GM11168 (cell line): ENCODE results near the gene TMEM256.

Experiments used
- in situ Hi-C: fragments of 300-500 bp; cut with MboI; formaldehyde crosslinking; loops from one replicate; pipeline ENCODE4 v1.12.0; 2022; ENCODE audit warnings: low sequenced_read_pairs; ENCODE audit not compliant: unreplicated experiment

TMEM256 gene

DNA sequence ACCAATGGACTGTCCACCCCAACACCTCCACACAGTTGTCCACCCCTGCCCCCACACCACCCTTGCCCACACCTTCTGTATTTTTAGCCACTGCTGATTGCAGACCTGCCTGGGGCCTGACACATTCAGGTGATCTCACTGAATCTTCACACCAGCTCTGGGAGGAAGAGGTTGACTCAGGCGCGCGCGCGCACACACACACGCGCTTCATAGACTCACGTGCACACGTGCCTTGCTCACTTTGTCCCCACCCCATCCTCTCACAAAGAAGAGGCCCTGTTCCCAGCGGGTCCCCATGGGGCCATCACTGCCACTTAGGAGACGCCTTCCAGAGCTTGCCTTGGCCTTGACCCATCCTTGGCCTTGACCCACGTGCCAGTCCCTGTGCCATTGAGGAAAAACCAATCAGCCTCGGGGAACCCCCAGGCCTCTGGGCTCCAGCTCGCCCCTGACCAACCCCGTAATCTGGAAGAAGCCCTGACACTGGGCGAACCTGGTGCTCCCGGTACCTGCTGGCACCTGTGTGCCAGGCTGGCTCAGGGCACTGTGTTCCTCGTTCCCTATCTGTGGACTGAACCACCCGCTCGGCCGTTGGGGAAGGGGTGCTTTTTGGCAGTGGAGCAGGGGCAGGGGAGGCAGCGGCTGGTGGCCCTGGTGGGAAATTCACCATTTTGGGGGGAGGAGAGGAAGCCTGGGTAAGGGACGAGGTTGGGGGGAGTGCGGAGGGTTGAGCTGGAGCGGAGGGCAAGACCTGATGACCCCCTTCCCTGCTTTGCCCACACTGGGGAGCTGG is 6.9 kb upstream of the TMEM256 start:
- in situ Hi-C loops = no loop called here

DNA sequence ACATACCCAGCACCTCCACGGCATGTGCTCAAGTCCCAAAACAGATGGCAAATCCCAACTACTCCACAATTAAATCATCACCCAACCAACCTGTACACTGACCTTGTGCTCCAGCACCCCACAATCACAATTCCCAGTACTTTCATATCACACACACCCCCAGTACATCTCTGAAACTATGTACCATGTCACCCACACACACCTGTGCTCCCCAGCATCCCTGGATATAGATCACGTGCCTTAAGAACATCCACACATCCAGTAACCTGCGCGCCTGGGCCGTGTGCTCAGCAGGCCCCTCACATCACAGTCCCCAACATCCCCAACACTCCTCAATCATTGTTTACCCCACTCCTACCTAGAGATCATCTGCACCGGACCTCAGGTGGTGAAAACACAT is 5.8 kb upstream of the TMEM256 start:
- in situ Hi-C loops = no loop called here

DNA sequence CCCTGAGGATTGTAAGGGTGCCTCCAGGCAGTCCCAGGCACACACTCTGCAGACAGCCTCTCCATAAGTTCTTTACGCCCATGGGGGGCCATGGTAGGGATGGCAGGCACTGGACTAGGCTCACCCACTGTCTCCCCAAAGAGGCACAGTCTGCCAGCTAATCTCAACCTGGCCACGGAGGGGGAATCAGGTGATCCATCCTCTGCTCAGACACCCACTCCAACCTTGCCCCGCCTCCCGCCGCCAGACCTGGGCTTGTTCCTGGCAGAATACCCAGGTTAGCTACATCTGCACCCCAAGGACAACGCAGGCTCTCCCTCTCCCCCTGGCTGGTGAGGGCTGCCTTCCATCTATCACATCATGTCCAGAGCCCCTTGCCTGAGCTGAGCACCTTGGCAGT is 5.0 kb upstream of the TMEM256 start:
- in situ Hi-C loops = no loop called here

DNA sequence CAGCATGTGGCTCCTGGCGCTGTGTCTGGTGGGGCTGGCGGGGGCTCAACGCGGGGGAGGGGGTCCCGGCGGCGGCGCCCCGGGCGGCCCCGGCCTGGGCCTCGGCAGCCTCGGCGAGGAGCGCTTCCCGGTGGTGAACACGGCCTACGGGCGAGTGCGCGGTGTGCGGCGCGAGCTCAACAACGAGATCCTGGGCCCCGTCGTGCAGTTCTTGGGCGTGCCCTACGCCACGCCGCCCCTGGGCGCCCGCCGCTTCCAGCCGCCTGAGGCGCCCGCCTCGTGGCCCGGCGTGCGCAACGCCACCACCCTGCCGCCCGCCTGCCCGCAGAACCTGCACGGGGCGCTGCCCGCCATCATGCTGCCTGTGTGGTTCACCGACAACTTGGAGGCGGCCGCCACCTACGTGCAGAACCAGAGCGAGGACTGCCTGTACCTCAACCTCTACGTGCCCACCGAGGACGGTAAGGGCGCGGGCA is 4.4 kb upstream of the TMEM256 start:
- in situ Hi-C loops = no loop called here

DNA sequence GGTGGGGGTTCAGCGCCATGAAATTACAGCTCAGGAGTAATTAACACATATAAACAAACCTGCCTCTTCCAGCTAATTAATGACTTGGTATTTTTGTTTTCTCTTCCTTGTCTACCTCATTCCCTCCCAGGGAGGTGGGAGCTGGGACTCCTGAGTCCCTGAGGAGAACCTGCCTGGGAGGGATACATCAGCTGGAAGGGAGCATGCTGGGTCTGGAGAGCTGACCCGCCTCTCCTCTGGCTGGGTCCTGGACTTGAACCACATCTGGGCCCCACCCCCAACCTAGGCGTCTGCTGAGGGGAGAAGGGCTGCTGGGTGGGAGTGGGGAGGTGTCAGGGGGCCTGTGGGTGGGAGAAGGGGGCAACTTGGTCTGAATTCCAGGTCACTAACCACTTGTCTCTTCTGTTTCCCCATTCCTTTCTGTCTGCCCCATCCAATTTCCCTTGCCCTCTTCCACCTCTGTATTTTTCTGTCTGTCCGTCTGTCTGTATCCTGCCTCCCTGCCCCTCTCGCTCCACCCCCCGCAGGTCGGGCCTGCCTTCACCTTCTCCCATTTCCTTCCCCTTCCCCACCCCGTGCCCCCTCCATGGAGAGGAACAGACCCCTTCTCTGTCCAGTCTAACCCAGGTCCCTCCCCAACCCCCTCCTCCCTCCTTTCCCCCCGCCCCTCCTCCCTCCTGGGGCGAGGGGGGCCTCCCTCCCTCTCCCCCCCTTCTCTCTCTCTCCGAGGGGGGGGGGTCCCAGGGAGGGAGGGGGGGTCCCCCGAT is 3.8 kb upstream of the TMEM256 start, which contains the start of gene NLGN2:
NLGN2 (plus strand) TSS at position 361 of the 767 bp plus-strand sequence. CDS start 411 bp downstream, outside the sequence.
- in situ Hi-C loops = no loop called here

DNA sequence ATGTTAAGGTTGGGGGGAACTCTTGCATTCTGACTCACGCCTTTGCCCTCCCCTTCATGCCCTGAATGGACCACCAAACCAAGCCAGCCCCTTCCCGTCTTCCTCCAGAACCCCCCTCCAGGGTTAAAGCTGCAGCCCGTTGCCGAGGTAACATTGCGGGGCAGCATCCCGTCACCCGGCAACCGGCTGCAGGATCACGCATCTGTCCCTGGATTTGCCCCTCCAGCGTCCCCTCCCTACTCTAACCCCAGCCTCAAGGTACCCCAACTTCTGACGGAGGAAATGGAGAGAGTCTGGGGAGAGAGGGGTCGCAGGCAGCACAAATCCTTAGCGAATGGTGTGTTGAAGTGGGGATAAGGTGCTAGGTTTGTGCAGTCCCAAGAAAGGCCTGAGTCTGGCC is 3.2 kb upstream of the TMEM256 start:
- in situ Hi-C loops = no loop called here

DNA sequence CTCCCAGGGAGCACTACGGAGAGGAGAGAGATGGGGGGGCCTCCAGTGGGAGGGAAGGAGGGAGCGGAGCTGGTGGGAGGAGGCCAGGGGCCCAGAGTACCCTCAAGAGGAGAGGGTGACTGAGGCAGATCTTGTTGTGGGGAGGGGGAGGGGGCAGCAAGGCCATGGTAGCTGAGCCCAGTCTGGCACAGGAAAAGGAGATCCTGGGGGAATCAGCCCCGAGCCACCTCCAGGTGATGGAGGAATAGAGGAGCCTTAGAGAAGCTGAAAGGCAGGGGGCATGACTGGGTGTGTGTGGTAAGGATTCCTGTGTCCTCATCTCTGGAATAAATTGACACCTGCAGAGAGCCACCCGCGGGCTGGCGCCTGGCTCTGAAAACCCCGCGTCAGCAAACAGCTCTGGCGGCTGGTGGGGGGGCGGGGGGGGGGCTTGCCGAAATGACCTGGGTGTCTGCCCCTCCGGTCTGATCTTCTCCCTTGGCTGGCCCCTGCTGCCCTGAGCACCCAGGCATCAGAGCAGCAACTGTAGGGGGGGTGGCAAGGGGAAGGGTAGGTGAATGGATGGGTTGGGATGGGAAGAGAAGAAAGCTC is 2.4 kb upstream of the TMEM256 start:
- in situ Hi-C loops = no loop called here

DNA sequence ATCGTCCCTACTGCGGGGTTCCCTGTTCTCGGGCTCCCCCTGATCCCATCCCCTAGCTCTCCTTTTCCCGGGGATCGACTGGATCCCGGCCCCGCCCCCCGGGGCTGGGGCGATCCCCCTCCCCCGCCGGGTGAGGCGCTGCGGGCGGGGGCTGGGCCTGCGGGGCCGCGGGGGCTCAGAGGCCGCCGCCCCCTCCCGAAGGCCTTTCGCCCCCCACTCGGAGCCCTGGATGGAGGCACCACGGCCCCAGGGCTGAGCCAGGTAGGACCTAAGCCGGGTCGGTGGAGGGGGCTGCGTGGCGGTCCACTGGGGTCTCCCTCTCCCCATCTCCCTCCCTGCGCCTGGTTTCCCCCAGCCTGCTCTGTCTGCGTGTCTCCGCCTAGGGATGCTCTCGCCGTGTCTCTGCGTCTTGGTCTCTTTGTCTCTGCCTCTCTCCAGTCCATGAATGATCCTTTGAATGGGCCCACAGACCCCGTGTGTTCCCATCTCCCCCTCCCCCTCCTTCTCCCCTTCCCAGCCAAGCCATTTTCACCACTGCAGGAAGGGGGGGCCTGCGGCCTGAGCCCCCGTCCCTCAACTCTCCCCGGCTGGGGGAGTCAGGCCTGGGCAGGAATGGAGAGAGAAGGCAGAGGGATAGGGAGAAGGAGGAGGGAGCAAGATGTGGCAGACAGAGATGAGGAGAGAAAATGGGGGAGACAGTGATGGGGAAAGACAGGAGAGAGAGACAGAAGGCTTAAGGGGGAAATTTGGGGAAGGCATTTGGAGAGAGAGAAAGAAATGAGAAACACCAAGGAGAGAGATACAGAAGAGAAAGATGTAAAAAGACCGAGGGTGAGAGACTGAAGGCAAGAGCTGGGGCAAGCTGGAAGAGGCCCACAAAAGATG is 1.7 kb upstream of the TMEM256 start:
- in situ Hi-C loops = no loop called here

DNA sequence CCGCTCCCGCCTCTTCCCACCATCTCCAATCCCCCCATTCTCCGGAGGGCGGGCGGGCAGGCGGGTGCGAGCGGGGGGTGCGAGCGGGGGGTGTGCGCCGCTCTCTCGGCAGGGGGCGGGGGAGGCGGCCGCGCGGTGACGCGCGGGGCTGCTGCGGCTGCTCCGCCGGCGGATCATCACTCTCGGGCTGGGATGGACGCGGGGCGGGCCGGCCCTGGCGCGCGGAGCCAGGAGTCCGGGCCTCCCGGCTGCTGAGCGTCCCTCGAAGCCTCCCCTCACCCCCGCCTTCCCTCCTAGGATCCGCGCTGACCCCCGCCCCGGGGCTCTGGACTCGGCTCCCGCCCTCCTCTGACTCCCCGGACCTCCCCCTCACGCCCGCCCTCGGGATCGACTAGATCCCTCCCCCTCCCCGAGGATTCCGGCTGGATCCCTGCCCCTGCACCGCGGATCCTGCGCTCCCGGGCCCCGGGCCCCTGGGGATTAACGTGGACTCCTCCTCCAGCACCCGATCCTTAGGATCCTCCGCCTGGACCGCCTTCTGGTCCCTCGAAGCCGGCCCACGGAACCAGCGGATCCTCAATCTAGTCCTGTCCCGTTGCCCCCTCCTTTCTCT is 946 bp upstream of the TMEM256 start:
- in situ Hi-C loops = no loop called here

DNA sequence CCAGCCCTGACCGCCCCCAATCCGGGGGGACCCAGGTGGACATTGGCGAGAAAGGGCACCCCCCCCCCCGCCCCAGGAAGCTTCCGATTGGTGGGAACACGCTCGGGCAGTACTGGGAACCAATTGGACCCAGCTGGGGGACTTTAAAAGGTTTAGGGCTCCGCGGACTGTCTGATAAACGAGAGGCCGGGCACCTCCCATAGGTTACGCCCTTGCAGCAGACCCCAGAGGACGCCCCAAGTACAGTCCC is 245 bp downstream of the TMEM256 start:
- in situ Hi-C loops = no loop called here

DNA sequence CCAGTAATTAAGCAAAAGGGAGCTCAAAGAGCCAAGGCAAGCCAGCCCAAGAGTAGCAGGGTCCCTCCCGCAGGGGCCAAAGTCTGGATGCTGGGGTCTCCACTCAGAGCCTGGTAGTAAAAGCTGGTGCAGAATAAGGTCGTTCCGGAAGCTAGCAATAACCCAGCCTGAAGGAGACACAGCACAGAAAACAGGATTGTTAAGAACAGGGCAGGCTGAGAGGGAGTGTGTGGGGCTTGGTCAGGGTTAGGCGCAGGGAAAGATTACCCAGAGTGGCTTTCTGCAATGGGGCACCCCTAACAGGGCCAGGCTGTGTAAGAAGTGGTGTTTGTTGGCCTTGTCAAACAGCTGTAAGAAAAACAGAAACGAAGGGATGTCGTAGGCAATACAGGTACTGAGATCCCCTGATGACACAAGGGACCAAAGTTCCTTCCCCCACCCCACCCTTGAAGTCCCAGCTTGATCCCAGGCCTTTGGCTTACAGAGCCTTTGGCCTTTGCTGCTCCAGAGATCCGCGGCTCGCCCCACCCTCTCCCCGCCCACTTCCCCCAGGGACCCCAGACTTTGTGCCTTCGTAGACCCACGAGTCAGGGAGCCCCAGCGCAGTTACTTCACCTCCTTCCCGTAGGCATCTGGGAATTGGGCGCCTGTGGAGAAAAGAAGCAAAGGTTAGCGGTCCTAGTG is 712 bp downstream of the TMEM256 start:
- in situ Hi-C loops = no loop called here

DNA sequence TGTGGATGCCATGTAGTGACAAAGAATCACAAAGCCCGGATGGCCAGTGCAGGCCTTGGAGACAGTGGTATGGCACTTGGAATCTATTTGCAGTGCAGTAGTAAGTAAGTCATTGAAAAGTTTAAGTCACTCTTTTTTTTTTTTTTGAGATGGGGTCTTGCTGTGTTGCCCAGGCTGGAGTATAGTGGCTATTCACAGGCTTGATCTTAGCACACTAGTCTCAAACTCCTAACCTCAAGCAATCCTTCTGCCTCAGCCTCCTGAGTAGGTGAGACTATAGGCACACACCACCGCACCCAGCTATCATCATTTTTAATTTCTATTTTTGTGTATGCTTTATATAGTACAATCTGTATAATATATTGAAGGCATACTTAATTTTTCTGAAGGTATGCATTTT is 5.3 kb downstream of the TMEM256 start:
- in situ Hi-C loops = no loop called here

DNA sequence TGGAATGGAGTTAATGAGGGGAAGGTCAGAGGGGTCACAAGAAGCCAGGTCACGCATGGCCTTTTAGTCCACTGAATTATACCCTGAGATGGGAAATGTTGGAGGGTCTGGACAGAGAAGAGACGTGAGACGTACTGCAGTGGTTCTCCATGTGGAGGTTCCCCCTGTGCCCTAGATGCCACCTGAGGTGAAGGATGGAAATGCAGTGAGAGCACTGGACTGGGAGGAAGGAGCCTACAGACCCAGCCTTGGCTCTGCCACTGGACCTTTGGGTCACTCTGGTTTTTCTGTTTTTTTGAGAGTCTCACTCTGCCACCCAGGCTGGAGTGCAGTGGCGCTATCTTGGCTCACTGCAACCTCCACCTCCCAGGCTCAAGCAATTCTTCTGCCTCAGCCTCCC is 7.8 kb downstream of the TMEM256 start:
- in situ Hi-C loops = no loop called here

DNA sequence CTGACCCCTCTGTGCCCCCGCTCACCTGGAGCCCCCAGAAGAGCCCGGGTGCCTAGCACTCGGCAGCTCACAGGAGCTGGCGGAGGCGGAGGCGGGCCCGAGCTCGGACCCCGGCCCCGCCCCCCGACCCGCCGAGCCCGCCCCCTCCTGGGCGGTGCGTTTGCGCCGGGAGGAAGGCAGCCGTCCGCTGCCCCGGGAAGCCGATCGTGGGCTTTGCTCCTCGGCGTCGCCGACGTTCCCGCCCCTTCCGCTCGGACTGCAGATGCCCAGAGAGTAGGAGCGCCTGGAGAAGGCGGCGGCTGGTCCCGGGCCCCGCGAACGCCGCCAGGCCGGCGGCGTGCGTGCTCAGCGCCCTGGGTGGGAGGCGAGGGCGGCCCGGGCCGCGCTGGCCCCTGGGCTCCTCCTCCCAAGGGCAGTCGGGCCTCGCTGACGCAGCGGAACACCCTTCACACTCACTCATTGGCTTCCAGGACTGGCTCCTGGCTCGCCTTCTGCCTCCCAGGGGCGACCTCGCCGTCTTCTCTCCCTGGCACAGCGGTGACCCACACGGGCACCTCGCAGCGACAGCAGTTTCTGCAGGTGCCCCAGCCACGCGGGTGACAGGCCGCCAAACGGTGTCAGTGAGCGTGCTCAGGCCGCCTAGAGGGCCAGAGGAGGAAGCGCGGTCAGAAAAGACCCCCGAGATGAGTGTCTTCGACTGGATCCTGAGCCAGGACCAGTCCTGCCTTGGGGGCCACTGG is 9.3 kb downstream of the TMEM256 start, which contains the start of gene PLSCR3:
PLSCR3 (minus strand) TSS at position 74 of the 740 bp plus-strand sequence. CDS start 415 bp downstream, outside the sequence.
- in situ Hi-C loops = no loop called here

DNA sequence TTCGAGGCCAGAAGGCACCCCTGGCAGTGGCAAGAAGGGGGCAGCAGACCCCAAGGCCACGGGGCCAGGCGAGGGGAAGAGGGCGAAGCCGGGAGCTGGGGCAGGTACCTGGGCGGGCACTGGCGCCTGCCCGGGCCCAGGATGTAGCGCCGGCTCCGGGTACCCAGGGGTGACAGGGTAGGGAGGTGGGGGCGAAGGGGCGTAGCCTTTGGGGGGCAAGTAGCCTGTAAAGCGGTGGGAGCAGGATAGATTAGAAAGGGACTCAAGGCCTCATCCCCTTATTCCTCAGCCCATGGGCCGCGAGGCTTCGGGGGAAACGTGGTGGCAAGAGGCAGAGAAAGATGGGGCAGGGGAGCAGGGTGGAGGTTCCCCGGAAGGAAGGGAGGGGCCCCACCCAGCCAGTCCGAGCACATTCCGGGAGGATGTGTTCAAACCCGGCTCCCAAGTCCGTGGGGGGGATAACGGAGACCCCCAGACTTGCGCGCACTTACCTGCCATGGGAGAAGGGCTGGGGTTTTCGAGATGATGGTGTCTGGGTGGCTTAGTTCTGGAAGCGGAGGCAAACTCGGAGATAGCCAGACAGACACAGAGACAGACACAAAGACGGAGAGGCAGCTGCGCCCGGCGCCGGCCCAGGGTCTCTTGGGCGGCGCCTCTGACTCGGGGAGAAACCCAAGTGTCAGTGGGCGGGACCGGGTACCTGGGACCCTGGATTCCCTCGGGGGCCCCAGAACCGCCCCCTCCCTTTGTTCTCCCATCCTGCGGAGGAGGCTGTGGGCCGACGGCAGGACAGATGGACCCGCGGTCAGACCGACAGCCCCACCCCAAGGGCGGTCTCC is 10.1 kb downstream of the TMEM256 start:
- in situ Hi-C loops = no loop called here

DNA sequence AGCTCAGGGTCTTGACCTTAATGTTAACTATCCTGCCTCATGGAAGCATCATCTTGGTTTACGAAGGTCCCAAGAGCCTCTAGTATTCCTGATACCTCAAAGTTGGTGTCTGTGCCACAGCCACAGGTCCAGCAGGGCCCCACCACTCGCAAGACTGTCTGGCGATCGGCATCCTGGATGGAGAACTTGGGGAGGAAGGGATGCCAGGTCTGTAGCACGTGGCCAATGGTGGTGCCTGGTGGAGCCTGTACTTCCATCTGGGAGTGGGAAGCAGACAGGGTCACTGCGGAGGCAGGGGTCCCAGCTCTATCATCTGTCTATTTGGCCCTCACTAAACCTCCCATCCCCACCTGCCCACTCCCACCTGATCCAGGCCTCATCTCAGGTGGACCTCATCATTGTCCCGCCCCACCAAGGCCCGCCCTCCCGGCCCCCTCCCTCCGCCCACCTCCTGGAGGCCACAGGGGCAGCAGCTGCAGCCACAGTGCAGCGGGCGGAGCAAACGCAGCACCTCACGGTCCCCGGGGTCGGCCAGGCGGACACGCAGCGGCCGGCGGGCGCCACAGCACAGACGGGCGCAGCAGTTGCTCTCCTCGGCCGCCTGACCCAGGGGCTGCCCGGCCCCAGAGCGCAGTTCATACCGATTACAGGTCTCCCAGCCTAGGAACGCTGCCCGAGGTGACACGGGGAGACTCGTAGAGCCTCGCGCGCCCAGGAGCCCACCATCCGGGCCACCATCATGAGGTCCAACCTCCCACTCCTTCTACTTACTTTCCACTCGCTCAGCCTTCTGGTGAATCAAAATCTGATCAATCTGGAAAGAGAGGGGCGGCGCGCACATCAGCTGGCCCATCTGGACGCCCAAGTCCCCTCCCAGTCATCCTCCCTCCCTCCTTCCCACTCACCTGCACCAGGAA is 10.9 kb downstream of the TMEM256 start:
- in situ Hi-C loops = no loop called here

DNA sequence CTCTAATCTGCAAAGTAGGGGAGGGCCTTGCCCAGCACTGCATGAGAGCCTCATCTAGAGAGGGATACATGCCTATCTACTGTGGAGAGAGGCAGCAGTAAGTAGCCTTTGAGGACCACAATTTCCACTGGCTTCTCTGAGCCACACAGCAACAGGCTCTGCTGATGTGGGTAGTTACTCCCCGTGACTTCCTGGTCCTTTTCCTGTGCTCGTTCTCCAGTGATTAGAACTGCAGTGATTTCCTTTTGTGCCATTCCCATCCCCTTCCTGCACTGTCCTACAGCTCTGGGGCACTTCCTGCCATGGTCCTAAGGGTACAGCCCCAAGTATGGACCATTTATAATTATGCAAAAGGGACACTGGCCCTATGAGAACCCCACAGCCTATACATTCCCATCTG is 12.6 kb downstream of the TMEM256 start:
- in situ Hi-C loops = no loop called here
